GM19099 (cell line): Measurements from ENCODE around the gene FBP2.

ENCODE experiments used
- POLR2A ChIP-seq: IDR thresholded peaks from 3 replicates; pipeline ENCODE4 v1.6.1; 2011; ENCODE audit warnings: low read depth; ENCODE audit not compliant: insufficient read length; ENCODE audit errors: extremely low read depth

The FBP2 gene

GRCh38 chr9:94533155-94533554, 60.5 kb downstream of the FBP2 start:
- TF ChIP-seq POLR2A = no peak

DNA sequence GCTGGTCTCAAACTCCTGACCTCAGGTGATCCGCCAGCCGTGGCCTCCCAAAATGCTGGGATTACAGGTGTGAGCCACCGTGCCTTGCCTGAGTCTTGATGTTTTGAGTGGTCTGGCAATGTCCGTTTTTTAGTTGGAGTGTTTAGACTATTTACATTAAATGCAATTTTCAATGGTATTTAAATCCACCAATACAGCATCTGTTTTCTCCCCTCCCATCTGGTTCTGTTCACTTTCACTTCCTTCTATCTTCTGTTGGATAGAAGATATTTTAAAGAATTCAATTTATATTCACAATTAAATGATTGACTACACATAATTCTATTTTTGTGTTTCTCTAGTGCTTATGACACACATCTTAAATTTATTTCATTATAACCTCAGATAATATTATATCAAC, 64.7 kb downstream of the FBP2 start:
- no peak for TF ChIP-seq POLR2A

GRCh38 chr9:94526951-94527350, 66.7 kb downstream of the FBP2 start:
- TF ChIP-seq POLR2A = no peak

DNA sequence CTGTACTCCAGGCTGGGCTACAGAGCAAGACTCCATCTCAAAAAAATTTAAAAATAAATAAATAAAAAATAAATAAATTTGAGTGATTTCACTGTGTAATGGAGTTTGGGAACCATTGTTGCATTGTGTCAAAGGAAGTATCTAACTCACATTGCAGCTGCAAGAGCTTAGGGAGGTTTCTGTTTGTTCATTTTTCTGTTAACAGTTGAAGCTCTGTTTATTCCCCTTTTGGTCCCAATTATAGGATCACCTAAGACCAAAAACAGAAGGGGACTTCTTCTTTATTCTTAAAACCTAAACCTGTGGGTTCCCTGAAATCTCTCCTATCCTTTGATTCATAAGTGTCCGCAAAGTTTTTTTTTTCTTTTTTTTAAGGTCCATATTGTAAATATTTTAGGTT, 67.4 kb downstream of the FBP2 start:
- no peak for TF ChIP-seq POLR2A

DNA sequence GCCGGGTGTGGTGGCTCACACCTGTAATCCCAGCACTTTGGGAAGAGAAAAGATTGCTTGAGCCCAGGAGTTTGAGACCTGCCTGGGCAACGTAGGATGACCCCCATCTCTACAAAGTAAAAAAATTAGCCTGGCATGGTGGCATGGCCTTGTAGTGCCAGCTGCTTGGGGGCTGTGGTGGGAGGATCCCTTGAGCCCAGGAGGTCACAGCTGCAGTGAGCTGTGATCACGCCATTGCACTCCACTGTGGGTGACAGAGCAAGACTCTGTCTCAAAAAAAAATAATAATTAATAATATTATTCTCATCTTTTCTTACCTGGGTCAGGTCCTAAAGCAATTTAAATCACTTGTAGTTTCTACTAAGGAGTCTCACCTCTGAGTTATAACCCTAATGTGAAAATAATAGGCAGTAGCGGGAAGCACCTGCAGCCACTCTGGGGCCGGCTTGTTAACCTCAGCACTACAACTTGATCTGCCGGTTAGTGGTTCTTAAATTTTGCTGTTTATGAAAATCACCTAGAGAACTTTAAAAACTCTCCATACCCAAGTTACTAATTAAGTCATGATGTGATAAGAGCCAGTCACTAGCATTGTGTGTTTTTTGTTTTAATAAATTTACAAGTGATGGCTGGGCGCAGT, 68.1 kb downstream of the FBP2 start:
- no peak for TF ChIP-seq POLR2A

DNA sequence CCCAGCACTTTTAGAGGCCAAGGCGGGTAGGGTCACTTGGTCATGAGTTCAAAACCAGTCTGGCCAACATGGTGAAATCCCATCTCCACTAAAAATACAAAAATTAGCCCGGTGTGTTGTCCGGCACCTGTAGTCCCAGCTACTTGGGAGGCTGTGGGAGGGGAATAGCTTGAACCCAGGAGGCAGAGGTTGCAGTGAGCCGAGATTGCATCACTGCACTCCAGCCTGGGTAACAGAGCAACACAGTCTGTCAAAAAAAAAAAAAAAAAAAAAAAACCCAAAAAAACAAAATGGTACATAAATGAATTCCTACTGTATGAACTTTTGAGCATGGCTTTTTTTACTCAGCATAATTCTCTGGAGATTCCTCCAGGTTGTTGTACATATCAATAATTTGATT, 76.4 kb downstream of the FBP2 start:
- TF ChIP-seq POLR2A = no peak

GRCh38 chr9:94514722-94515121, 78.9 kb downstream of the FBP2 start:
- TF ChIP-seq POLR2A = no peak

DNA sequence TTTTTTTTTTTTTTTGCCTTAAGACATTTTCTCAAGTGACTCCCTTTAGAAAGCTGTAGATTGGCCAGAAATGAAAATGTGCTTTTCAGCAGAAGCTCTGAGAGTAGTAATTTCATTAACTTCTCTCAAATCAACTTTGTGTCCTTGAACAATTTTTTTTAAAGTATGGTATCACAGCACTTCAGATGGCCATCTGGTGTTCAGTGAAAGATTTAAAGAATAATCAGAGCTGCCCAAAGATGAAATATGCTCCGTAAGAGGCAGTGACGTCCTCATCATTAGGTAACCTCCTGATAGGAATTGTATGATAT, 81.7 kb downstream of the FBP2 start:
- no peak for TF ChIP-seq POLR2A

DNA sequence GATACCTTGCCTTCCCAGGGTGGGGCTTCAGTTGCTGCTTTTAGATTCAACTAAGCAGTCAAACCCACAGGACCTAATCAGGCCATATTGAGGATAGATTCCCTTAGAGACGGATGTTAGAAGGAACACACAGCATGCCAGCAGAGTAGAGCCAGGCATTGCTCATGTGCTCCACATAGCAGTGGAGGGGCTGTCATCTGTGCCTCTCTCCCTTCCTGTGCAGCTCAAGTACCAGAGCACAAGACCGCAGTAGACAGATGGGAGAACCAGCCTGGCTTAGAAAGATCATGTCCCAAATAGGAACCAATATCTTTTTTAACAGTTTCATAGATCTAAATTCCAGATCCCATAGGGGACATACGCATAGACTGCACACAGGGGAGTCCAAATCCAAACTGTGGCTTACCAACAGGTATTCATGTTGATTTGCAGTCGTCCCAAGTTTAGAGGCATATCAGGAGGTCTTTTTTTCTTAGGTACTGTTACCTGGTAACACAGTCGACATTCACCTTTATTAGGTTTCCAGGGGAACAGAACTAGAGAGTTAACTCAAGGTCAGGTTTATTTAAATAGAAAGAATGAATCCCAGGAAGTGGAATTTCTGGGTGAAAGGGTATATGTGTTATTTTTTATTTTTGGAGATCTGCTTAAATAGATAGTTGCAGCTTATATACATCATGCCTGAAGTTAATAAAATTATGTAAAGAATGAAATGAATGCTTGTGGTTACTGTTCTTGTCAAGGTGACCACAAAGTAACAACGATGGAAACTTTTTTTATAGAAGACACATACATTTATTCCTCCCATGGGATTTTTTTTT, 82.3 kb downstream of the FBP2 start:
- TF ChIP-seq POLR2A = no peak
